Measurements from ENCODE around the gene POLE3.

GRCh38 chr9:113390192-113390960, 20.1 kb downstream of the POLE3 start:
- TF ChIP-seq EZH2 (IDR thresholded peaks at IDR 0.05; ENCODE audit: borderline replicate concordance, insufficient read depth, low read depth, low read length, poor library complexity, severe bottlenecking) = no peak
- TF ChIP-seq CTCF (IDR thresholded peaks at IDR 0.05) = no peak

All from B cell (primary cell).